Stromal cell of bone marrow (primary cell): Measurements from ENCODE around the gene PRLHR.
A peak's percentile ranks its signal among the peaks of the same experiment; 100 is the strongest.

Source experiments
- DNase-seq: peaks from one replicate; pipeline ENCODE4 v3.0.0-alpha.2; 2012; ENCODE audit warnings: low read depth

Gene PRLHR

GRCh38 chr10:118587881-118588651 is 7.4 kb downstream of the PRLHR start:
- no peak for DNase-seq

GRCh38 chr10:118586911-118587310 is 8.5 kb downstream of the PRLHR start:
- DNase-seq: no peak

GRCh38 chr10:118585794-118586193 is 9.7 kb downstream of the PRLHR start:
- no peak for DNase-seq

- DNase-seq: no peak
Measured at GRCh38 chr10:118585234-118585633, 10.2 kb downstream of the PRLHR start.

GRCh38 chr10:118584181-118584954 is 11.1 kb downstream of the PRLHR start:
- peak; percentile 67 for DNase-seq

GRCh38 chr10:118583611-118584010 is 11.8 kb downstream of the PRLHR start:
- no peak for DNase-seq

- no peak for DNase-seq
Measured at GRCh38 chr10:118582511-118582910, 12.9 kb downstream of the PRLHR start.

- DNase-seq: no peak
Measured at GRCh38 chr10:118581340-118581739, 14.1 kb downstream of the PRLHR start.

- DNase-seq: no peak
Measured at GRCh38 chr10:118580702-118581101, 14.7 kb downstream of the PRLHR start.

GRCh38 chr10:118573512-118573911 is 21.9 kb downstream of the PRLHR start:
- no peak for DNase-seq

- DNase-seq: no peak
Measured at GRCh38 chr10:118572256-118573041, 23.0 kb downstream of the PRLHR start.

- peak; percentile 18 for DNase-seq
Measured at GRCh38 chr10:118571123-118571522, 24.3 kb downstream of the PRLHR start.

GRCh38 chr10:118570591-118570990 is 24.9 kb downstream of the PRLHR start:
- DNase-seq: no peak

- no peak for DNase-seq
Measured at GRCh38 chr10:118569882-118570252, 25.6 kb downstream of the PRLHR start.

GRCh38 chr10:118569241-118569881 is 26.1 kb downstream of the PRLHR start:
- DNase-seq: peak; percentile 18

GRCh38 chr10:118568327-118568848 is 27.1 kb downstream of the PRLHR start:
- peak; percentile 49 for DNase-seq

- no peak for DNase-seq
Measured at GRCh38 chr10:118567701-118568248, 27.7 kb downstream of the PRLHR start.

GRCh38 chr10:118566911-118567310 is 28.5 kb downstream of the PRLHR start:
- no peak for DNase-seq

- DNase-seq: no peak
Measured at GRCh38 chr10:118565301-118566075, 30.0 kb downstream of the PRLHR start.

- DNase-seq: no peak
Measured at GRCh38 chr10:118564652-118565051, 30.8 kb downstream of the PRLHR start.

GRCh38 chr10:118564114-118564513 is 31.3 kb downstream of the PRLHR start:
- no peak for DNase-seq
